ENCODE data around the gene PLCXD1. TPM values are rescaled to one million over a fixed set of nuclear protein-coding genes. Genes with fewer than 3 reads are reported as not detected.

Gene PLCXD1
- total and polyA plus RNA-seq, 9 donors: 2.6 to 19.4 (median 11.8) TPM

DNA sequence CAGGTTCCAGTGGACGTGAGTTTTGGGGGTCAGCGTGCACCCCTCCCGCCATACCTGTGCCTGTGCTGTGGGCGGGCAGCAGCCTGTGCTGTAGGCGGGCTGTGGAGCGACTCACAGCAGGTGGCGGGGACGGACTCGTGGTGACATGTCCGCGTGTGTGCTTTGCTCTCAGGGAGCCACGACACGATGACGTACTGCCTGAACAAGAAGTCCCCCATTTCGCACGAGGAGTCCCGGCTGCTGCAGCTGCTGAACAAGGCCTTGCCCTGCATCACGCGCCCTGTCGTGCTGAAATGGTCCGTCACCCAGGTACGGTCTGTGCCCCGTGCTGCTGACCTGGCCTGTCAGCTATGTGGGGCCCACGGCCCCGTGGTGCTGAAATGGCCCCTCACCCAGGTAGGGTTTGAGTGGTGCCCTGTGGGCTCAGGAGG is 7.4 kb downstream of the PLCXD1 start:
- intact Hi-C loops (cut with DNase I): no loop called here
- no peaks in the 10 kb centered on the region for H3K4me1 ChIP-seq (ENCODE audit: insufficient read depth)
- TF ChIP-seq EP300 (IDR thresholded peaks at IDR 0.05) (no peak), POLR2A (IDR thresholded peaks at IDR 0.05) (no peak)
- TF ChIP-seq, protein P1, sequence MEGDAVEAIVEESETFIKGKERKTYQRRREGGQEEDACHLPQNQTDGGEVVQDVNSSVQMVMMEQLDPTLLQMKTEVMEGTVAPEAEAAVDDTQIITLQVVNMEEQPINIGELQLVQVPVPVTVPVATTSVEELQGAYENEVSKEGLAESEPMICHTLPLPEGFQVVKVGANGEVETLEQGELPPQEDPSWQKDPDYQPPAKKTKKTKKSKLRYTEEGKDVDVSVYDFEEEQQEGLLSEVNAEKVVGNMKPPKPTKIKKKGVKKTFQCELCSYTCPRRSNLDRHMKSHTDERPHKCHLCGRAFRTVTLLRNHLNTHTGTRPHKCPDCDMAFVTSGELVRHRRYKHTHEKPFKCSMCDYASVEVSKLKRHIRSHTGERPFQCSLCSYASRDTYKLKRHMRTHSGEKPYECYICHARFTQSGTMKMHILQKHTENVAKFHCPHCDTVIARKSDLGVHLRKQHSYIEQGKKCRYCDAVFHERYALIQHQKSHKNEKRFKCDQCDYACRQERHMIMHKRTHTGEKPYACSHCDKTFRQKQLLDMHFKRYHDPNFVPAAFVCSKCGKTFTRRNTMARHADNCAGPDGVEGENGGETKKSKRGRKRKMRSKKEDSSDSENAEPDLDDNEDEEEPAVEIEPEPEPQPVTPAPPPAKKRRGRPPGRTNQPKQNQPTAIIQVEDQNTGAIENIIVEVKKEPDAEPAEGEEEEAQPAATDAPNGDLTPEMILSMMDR (IDR thresholded peaks at IDR 0.05): no peak
- no peak overlapping the region for H3K27ac ChIP-seq
- no peaks in the 10 kb centered on the region for H3K36me3 ChIP-seq
- no peaks in the 10 kb centered on the region for H3K9me3 ChIP-seq
- 91 to 95% (median 92%) methylated on average over 24 to 25 of the region's 25 CpGs for WGBS, 3 donors
- peak in 2 of 5 donors; percentile 17 to 31 for DNase-seq
- H3K4me3 ChIP-seq: no peak overlapping the region
- no peaks in the 10 kb centered on the region for H3K27me3 ChIP-seq

DNA sequence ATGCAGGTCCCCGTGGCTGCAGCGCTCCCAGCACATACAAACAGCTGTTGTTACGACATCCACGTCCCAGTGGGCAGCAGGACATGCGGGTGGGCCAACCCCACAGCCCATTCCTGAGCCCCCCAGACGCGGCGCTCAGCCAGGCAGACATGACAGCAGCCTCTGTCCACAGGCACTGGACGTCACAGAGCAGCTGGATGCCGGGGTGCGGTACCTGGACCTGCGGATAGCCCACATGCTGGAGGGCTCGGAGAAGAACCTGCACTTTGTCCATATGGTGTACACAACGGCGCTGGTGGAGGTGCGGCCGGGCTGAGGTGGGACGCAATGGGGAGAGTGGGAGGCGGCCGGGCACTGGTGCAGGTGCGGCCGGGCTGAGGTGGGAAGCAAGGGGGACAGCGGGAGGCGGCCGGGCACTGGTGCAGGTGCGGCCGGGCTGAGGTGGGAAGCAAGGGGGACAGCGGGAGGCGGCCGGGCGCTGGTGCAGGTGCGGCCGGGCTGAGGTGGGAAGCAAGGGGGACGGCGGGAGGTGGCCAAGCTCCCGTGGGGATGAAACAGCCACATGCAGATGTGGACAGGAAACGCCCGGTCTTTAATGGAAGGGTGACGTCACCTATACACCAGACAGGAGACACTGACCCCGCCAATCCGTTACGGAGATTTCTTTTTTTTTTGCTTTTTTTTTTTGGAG is 9.4 kb downstream of the PLCXD1 start:
- Histone ChIP-seq H3K36me3 (no peaks in the 10 kb centered on the region), H3K4me3 (no peak overlapping the region), H3K27me3 (no peaks in the 10 kb centered on the region), H3K4me1 (ENCODE audit: insufficient read depth) (no peaks in the 10 kb centered on the region), H3K27ac (no peak overlapping the region), H3K9me3 (no peaks in the 10 kb centered on the region)
- DNase-seq: peak in 2 of 5 donors; percentile 15 to 26
- intact Hi-C loops (cut with DNase I): no loop called here
- WGBS, 3 donors: 94 to 96% (median 94%) methylated on average over 42 of the region's 42 CpGs
- TF ChIP-seq, protein P1 (IDR thresholded peaks at IDR 0.05): no peak
- TF ChIP-seq EP300 (IDR thresholded peaks at IDR 0.05) (no peak), POLR2A (IDR thresholded peaks at IDR 0.05) (no peak)

DNA sequence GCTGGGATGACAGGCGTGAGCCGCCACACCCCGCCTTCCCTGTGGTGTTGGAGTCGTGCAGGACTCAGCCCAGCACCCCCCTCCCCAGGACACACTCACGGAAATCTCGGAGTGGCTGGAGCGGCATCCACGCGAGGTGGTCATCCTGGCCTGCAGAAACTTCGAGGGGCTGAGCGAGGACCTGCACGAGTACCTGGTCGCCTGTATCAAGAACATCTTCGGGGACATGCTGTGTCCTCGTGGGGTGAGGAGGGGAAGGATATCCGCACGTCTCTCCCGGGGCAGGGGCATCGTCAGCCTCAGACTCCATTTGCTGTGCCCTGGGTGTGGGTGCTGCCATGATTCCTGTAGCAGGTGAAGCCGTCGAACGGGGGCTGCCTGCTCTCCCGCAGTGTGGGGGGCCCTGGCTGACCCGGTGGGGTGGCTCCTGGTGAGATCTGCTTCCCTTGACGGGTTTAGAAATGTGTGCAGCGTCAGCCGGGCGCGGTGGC is 10.3 kb downstream of the PLCXD1 start:
- Histone ChIP-seq H3K27ac (no peak overlapping the region), H3K4me1 (ENCODE audit: insufficient read depth) (no peaks in the 10 kb centered on the region), H3K9me3 (no peaks in the 10 kb centered on the region), H3K36me3 (no peaks in the 10 kb centered on the region), H3K4me3 (no peak overlapping the region), H3K27me3 (no peaks in the 10 kb centered on the region)
- intact Hi-C loops (cut with DNase I): no loop called here
- TF ChIP-seq, protein P1 (IDR thresholded peaks at IDR 0.05): no peak
- no peak for TF ChIP-seq POLR2A (IDR thresholded peaks at IDR 0.05)
- no peak for TF ChIP-seq EP300 (IDR thresholded peaks at IDR 0.05)
- peak in 2 of 5 donors; percentile 21 to 30 for DNase-seq
- 97 to 98% (median 97%) methylated on average over 29 of the region's 29 CpGs for WGBS, 3 donors

DNA sequence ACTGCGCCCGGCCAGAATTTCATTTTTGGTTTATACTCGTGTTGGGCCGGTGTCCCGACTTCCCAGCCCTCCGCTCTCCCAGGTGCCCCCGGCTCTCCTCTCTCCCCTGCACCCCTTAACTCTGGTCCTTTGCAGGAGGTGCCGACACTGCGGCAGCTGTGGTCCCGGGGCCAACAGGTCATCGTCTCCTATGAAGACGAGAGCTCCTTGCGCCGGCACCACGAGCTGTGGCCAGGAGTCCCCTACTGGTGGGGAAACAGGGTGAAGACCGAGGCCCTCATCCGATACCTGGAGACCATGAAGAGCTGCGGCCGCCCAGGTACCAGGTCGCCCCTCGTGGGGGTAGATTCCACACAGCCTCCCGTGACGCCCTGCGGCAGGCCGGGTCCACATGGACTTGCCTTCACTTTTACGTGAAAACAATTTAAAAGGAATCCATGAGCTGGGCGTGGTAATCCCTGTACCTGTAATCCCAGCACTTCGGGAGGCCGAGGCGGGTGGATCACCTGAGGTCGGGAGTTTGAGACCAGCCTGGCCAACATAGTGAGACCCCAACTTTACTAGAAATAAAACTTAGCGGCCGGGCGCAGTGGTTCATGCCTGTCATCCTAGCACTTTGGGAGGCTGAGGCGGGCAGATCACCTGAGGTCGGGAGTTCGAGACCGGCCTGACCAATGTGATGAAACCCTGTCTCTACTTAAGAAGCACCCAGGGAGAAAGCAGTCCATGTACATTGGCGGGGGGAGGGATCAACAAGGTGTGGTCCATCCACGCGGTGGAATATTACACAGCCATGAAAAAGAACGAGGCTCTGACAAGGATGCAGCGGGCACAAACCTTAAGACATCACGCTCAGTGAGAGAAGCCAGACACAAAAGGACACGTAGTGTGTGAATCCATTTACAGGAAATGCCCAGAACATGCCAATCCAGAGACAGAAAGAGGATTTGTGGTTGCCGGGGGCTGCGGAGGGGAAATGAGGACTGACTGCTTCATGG is 12.0 kb downstream of the PLCXD1 start:
- DNase-seq: peak in 2 of 5 donors; percentile 19 to 29
- no peak for TF ChIP-seq POLR2A (IDR thresholded peaks at IDR 0.05)
- TF ChIP-seq EP300 (IDR thresholded peaks at IDR 0.05): no peak
- TF ChIP-seq, protein P1 (IDR thresholded peaks at IDR 0.05): no peak
- no peak overlapping the region for H3K4me3 ChIP-seq
- intact Hi-C loops (cut with DNase I): no loop called here
- no peaks in the 10 kb centered on the region for H3K36me3 ChIP-seq
- H3K27ac ChIP-seq: no peak overlapping the region
- no peaks in the 10 kb centered on the region for H3K9me3 ChIP-seq
- WGBS, 3 donors: 96 to 98% (median 97%) methylated on average over 47 of the region's 47 CpGs
- no peaks in the 10 kb centered on the region for H3K4me1 ChIP-seq (ENCODE audit: insufficient read depth)
- no peaks in the 10 kb centered on the region for H3K27me3 ChIP-seq

All from ovary (tissue), 9 donors.